OCI-LY7 (cell line): Measurements from ENCODE around the gene NAGLU.

Experiments
- EZH2phosphoT487 ChIP-seq: fragments of 200-600 bp; sonication (generic); IDR thresholded peaks from 2 replicates; pipeline ENCODE4 v1.6.1; 2018; ENCODE audit warnings: low read depth, borderline replicate concordance, mild to moderate bottlenecking, mixed run types, antibody characterized with exemption, low read length, moderate library complexity, mixed read lengths
- TF ChIP-seq, protein P1 (sequence below): fragments of 200-600 bp; sonication (generic); conservative IDR thresholded peaks from 2 replicates; pipeline ENCODE4 v1.5.1; 2014; ENCODE audit warnings: mild to moderate bottlenecking, antibody characterized with exemption, low read length, moderate library complexity, mixed read lengths

DNA sequence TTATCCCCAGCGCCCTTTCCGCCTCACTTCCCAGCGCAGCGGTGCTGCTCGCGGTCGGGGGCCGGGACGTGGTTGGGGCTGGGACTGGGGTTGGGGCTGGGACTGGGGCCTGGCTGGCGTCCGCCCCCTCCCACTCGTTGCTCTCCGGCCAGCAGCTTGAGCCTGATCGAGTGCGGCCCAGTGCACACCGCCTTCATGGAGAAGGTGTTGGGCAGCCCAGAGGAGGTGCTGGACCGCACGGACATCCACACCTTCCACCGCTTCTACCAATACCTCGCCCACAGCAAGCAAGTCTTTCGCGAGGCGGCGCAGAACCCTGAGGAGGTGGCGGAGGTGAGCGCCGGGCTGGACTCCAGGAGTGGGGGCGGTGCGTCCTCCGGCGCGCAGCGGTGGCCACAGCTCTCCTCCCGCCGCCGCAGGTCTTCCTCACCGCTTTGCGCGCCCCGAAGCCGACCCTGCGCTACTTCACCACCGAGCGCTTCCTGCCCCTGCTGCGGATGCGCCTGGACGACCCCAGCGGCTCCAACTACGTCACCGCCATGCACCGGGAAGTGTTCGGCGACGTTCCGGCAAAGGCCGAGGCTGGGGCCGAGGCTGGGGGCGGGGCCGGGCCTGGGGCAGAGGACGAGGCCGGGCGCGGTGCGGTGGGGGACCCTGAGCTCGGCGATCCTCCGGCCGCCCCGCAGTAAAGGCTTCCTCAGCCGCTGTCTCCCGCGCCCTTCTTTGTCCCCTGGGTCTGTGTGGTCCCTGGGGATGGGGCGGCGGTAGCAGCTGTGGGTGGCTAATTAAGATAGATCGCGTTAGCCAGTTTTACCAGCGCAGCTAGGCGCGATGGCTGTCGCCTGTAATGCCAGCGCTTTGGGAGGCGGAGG lies 18.4 kb downstream of the NAGLU start:
- TF ChIP-seq, protein P1, sequence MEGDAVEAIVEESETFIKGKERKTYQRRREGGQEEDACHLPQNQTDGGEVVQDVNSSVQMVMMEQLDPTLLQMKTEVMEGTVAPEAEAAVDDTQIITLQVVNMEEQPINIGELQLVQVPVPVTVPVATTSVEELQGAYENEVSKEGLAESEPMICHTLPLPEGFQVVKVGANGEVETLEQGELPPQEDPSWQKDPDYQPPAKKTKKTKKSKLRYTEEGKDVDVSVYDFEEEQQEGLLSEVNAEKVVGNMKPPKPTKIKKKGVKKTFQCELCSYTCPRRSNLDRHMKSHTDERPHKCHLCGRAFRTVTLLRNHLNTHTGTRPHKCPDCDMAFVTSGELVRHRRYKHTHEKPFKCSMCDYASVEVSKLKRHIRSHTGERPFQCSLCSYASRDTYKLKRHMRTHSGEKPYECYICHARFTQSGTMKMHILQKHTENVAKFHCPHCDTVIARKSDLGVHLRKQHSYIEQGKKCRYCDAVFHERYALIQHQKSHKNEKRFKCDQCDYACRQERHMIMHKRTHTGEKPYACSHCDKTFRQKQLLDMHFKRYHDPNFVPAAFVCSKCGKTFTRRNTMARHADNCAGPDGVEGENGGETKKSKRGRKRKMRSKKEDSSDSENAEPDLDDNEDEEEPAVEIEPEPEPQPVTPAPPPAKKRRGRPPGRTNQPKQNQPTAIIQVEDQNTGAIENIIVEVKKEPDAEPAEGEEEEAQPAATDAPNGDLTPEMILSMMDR, result no peak
- no peak for TF ChIP-seq EZH2phosphoT487
